ENCODE results near the gene ADAMTSL1. TPM values are rescaled to one million over a fixed set of nuclear protein-coding genes. Genes with fewer than 3 reads are reported as not detected.

The ADAMTSL1 gene
- total RNA-seq, 4 donors from 2014 or later = 2.0 to 7.3 (median 3.7) TPM

DNA sequence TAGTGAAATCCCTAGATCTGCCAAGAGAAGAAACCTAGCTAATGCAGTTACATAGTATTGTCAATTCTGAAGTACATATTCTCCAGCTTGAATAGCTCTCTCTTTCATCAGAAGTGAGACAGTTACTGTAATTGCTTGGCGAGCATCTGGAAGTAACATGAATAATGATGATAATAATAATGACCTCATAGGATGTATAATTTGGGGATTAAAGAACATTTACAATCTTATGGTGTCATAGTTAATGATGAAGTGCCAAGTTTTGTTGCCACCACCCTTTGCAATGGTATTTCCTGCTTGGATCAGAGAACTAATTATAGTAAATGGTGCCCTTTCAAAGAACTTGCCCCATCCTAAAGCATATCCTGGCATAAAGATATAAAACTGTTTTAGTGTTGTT, 201.4 kb downstream of the ADAMTSL1 start:
- DNase-seq (ENCODE audit: low spot score) = no peak
- TF ChIP-seq CTCF (IDR thresholded peaks at IDR 0.05) = no peak
- no peak for ATAC-seq (ENCODE audit: low FRiP score)

- ATAC-seq (ENCODE audit: low FRiP score) (no peak), DNase-seq (ENCODE audit: low spot score) (no peak)
- no peak for TF ChIP-seq CTCF (IDR thresholded peaks at IDR 0.05)
Observed at GRCh38 chr9:18675973-18676372, 202.0 kb downstream of the ADAMTSL1 start.

DNA sequence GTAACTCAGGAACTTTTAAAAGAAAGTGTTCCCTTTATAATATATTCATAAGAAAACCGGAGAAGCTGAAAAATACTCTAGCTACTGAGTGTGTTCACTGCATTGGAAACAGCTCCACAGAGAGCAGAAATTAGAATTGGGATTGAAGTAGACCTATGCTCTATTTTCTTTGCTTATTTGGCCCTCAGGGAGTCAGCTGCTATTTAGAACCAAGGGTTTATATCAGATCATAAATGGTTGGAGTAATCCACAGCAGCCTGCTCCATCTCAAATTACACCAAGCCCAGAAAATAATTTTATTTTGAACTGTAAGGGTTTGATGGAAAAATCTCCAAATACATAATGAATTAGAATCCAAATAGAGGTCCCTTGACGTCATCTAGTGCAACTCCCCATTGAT, 202.6 kb downstream of the ADAMTSL1 start:
- no peak for ATAC-seq (ENCODE audit: low FRiP score)
- no peak for DNase-seq (ENCODE audit: low spot score)
- no peak for TF ChIP-seq CTCF (IDR thresholded peaks at IDR 0.05)

DNA sequence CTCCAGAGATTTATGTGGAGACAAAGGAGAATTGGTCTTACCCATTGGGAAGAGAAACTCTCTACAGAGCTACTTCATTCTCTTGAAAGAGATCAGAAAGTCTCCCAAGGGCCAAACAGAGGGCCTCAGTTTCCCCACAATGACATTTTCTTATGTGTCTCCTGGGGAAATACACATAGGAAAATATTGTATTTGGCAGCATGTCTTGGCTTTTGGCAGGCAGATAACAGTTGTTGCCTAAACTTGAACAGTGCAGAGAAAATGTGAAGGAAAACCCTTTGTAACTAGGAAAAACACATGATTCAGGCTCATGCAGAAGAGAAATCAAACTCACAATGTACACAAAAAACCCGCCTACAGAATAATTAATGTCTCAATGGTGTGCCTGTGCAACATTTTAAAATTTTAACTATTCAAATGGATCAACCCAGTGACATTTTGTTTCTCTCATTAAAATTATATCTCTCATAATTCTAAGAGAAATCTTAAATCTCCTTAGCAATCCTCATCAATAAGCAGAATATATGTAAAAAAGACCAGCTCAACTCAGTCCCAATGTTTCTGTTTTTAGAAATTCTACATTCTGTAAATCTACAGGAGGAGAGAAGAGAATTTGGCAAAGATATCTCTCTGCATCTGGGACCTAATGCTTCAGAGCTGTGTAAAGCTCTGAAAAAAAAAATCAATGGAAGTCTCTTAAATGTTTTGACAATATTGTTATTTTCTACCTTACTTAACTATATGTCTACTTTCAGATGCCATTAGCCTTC, 205.1 kb downstream of the ADAMTSL1 start:
- ATAC-seq (ENCODE audit: low FRiP score) (no peak), DNase-seq (ENCODE audit: low spot score) (no peak)
- no peak for TF ChIP-seq CTCF (IDR thresholded peaks at IDR 0.05)

DNA sequence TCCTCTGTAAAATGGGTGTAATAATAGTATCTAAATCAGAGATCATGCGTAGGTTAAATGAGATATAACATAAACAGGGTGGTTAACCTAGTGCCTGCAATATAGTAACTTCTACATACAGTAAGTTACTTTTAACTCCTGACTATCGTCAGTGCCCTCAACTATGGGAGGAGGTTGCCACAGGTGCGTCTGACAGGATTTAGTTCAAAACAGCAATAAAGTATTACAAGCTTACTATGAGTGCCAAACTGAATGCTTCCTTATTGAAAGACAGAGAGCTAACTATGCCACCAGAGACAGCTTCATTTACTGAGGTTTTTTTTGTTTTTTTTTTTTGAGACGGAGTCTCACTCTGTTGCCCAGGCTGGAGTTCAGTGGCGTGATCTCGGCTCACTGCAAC, 209.0 kb downstream of the ADAMTSL1 start:
- no peak for DNase-seq (ENCODE audit: low spot score)
- no peak for ATAC-seq (ENCODE audit: low FRiP score)
- no peak for TF ChIP-seq CTCF (IDR thresholded peaks at IDR 0.05)

- ATAC-seq (ENCODE audit: low FRiP score) (no peak), DNase-seq (ENCODE audit: low spot score) (no peak)
- TF ChIP-seq CTCF (IDR thresholded peaks at IDR 0.05) = no peak
Observed at GRCh38 chr9:18683312-18683711, 209.4 kb downstream of the ADAMTSL1 start.

DNA sequence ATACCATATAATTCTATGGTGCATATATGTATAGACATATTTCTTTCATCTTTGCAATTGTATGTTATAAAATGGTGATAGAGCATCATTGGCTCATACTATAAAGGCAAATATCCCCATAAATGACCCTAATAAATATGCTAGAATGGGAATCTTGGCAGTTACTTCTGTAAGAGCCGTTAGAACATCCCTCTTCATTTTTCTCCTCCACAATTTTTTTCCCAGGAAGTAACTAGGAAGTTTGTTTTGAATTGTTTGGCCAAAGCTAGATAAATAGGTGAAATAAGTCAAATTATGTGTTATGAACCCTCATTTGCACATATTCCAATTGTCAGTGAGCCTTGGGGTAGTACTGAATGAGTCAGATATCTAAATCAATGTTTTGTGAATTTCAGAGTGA, 209.9 kb downstream of the ADAMTSL1 start:
- no peak for TF ChIP-seq CTCF (IDR thresholded peaks at IDR 0.05)
- ATAC-seq (ENCODE audit: low FRiP score) = no peak
- no peak for DNase-seq (ENCODE audit: low spot score)

All from omental fat pad (tissue), 4 donors.